Activated T-helper 2 cell treated with anti-CD3 and anti-CD28 coated beads, Interferon-gamma antibody, Interleukin-2, Interleukin-4, amounts not matched to agents 10 μg/mL and 5 μg/mL and 100 μg/mL, durations not matched to agents 14 hours and 24 hours and 36 hours (primary cell): ENCODE data around the gene PXDC1. TPM values are rescaled to one million over a fixed set of nuclear protein-coding genes. Genes with fewer than 3 reads are reported as not detected.

Experiments used
- DNase-seq: peaks from one replicate; pipeline ENCODE4 v3.0.0; 2021; ENCODE audit warnings: low spot score
- H3K27ac Mint-ChIP-seq: one replicate; pipeline ENCODE4 v1.8.0; 2021; ENCODE audit warnings: mixed read lengths
- H3K27me3 Mint-ChIP-seq: one replicate; pipeline ENCODE4 v1.8.0; 2021; ENCODE audit warnings: low read depth, mixed read lengths
- H3K36me3 Mint-ChIP-seq: one replicate; pipeline ENCODE4 v1.8.0; 2021; ENCODE audit warnings: low read depth, mixed read lengths
- H3K4me1 Mint-ChIP-seq: one replicate; pipeline ENCODE4 v1.8.0; 2021; ENCODE audit warnings: low read depth, mixed read lengths
- H3K4me3 Mint-ChIP-seq: one replicate; pipeline ENCODE4 v1.8.0; 2021; ENCODE audit warnings: low read depth, mild to moderate bottlenecking, moderate library complexity, mixed read lengths
- H3K9me3 Mint-ChIP-seq: one replicate; pipeline ENCODE4 v1.8.0; 2021; ENCODE audit warnings: mixed read lengths
- intact Hi-C: fragments of 100-400 bp; cut with micrococcal nuclease; formaldehyde crosslinking; loops from one replicate; pipeline ENCODE4 v1.15.1; 2023
- total RNA-seq: library from RNA; stranded (reverse); gene quantifications from 2 replicates; pipeline ENCODE4 v1.2.3, GENCODE V29; 2022

Gene PXDC1
- total RNA-seq, 1 donor from 2014 or later = 1.1 TPM

DNA sequence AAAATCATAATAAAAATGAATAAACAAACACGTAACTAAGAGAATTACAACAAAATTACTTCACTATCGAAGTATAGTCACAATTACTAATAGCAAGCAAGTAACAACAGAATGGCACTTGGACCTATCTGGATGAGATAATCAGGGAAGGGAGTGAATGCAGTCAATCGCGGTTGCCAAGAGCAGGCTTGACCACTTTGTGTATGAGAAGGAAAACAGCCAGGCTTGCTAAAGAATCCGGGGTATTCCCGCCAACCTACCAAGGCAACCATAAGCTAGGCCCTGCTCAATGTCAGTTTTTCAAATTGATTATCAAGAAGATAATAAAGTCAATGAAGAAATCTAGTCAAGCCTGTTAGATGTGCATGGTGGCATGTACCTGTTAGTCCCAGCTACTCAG, 39.7 kb downstream of the PXDC1 start:
- Mint-ChIP-seq H3K36me3 (no peaks in the 10 kb centered on the region), H3K4me3 (no peak overlapping the region), H3K4me1 (no peaks in the 10 kb centered on the region), H3K27me3 (peaks cover 1% of the 10 kb centered on the region), H3K27ac (no peak overlapping the region), H3K9me3 (no peaks in the 10 kb centered on the region)
- intact Hi-C loops = no loop called here
- DNase-seq = no peak

DNA sequence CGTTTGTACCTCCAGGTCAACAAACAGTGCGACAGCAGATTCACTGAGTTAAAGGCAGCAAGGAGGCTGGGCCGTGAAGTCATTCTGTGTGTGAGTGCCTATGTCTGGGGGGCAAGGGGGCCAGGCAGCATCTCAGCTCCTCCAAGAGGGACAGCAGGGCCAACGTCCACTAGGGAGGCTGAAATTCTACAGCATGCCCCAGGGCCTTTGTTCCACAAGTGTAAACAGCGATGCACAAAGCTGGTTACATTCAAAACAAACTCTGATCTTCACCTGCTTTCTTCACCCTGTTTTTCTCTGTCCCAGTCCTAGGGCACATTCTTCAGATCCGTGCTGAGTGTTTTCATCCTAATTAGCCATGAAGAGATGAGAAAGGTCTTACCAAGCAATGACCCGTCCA, 41.1 kb downstream of the PXDC1 start:
- Mint-ChIP-seq H3K36me3 (no peaks in the 10 kb centered on the region), H3K4me1 (no peaks in the 10 kb centered on the region), H3K4me3 (no peak overlapping the region), H3K9me3 (no peaks in the 10 kb centered on the region), H3K27ac (no peak overlapping the region), H3K27me3 (peaks cover 3% of the 10 kb centered on the region)
- no peak for DNase-seq
- intact Hi-C loops = no loop called here

GRCh38 chr6:3708540-3708939, 43.0 kb downstream of the PXDC1 start:
- no peaks in the 10 kb centered on the region for H3K4me1 Mint-ChIP-seq
- H3K27me3 Mint-ChIP-seq = peaks cover 6% of the 10 kb centered on the region

DNA sequence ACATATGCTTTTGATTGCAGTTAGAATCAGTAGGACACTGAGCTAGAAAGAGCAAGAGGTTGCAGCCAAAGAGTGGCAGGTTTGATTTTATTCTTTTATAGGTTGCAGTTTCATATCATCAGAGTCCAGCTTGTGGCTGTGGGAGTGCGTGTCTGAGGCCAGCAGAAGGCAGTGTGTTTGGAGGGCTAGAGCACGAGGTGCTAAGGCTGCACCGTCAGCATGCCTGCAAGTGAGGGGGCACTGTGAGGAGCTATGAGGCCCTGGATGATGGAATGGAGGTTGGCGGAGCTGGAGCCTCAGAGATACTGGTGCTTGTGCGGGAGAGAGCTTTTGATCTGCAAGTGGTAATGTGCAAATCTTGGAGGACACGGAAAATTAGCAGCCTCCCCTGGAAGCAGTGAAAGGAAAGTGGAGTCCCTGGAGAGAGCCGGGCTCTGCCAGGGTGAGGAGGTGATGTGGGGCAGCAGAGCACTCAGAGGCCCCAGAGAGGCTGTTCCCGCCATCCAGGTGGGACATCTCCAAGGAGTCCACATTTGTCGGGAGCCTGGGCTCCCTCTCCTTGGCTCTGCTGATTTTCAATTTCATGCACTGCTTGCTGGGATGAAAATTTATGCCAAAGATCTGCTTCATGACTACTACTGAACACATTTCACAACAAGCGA, 43.6 kb downstream of the PXDC1 start:
- H3K4me1 Mint-ChIP-seq = no peaks in the 10 kb centered on the region
- no peak for DNase-seq
- H3K27ac Mint-ChIP-seq = no peak overlapping the region
- H3K4me3 Mint-ChIP-seq = no peak overlapping the region
- H3K9me3 Mint-ChIP-seq = no peaks in the 10 kb centered on the region
- H3K36me3 Mint-ChIP-seq = no peaks in the 10 kb centered on the region
- intact Hi-C loops = no loop called here
- peaks cover 6% of the 10 kb centered on the region for H3K27me3 Mint-ChIP-seq

More at GRCh38 chr6:3708540-3708939, 43.0 kb downstream of the PXDC1 start:
- Mint-ChIP-seq H3K27ac (no peak overlapping the region), H3K4me3 (no peak overlapping the region), H3K36me3 (no peaks in the 10 kb centered on the region), H3K9me3 (no peaks in the 10 kb centered on the region)
- intact Hi-C loops = no loop called here
- DNase-seq = no peak

DNA sequence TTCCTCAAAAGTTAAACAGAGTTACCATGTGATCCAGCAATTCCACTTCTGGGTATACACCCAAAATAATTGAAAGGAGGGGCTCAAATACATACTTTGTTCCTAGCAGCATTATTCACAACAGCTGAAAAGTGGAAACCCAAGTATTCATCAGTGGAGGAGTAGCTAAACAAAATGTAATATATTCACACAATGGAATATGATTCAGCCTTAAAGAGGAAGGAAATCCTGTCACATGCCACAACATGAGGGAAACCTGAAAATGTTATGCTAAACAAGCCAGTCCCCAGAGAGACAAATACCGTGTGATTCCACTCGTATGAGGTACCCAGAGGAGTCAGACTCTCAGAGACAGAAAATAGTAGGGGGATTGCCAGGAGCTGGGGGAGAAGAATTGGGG, 44.5 kb downstream of the PXDC1 start:
- no peaks in the 10 kb centered on the region for H3K36me3 Mint-ChIP-seq
- intact Hi-C loops = no loop called here
- H3K27me3 Mint-ChIP-seq = peaks cover 6% of the 10 kb centered on the region
- no peaks in the 10 kb centered on the region for H3K9me3 Mint-ChIP-seq
- no peaks in the 10 kb centered on the region for H3K4me1 Mint-ChIP-seq
- H3K4me3 Mint-ChIP-seq = no peak overlapping the region
- no peak overlapping the region for H3K27ac Mint-ChIP-seq
- no peak for DNase-seq

DNA sequence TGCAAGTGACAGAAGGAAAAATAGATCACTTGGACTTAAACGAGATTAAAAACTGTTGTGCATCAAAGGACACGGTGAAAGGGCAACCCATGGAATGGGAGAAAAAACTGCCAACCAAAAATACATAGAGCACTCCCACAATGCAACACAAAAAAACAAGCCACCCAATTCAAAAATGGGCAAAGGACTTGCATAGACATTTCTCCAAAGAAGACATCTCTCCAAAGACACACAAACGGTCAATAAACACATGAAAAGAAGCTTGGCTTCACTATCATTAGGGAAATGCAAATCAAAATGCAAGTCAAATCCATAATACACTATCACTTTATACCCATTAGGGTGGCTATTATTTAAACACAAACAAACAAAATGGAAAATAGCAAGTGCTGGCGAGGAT, 45.0 kb downstream of the PXDC1 start:
- no peaks in the 10 kb centered on the region for H3K9me3 Mint-ChIP-seq
- DNase-seq = no peak

GRCh38 chr6:3701631-3702030, 49.9 kb downstream of the PXDC1 start:
- peaks cover 11% of the 10 kb centered on the region for H3K27me3 Mint-ChIP-seq
- DNase-seq = no peak
- no peak overlapping the region for H3K4me3 Mint-ChIP-seq
- no peak overlapping the region for H3K27ac Mint-ChIP-seq
- no peaks in the 10 kb centered on the region for H3K4me1 Mint-ChIP-seq
- H3K36me3 Mint-ChIP-seq = no peaks in the 10 kb centered on the region
- intact Hi-C loops = no loop called here
- H3K9me3 Mint-ChIP-seq = no peaks in the 10 kb centered on the region

More for the DNA sequence above, 45.0 kb downstream of the PXDC1 start:
- H3K4me1 Mint-ChIP-seq = no peaks in the 10 kb centered on the region
- H3K36me3 Mint-ChIP-seq = no peaks in the 10 kb centered on the region
- no peak overlapping the region for H3K4me3 Mint-ChIP-seq
- H3K27me3 Mint-ChIP-seq = peaks cover 6% of the 10 kb centered on the region
- intact Hi-C loops = no loop called here
- no peak overlapping the region for H3K27ac Mint-ChIP-seq

DNA sequence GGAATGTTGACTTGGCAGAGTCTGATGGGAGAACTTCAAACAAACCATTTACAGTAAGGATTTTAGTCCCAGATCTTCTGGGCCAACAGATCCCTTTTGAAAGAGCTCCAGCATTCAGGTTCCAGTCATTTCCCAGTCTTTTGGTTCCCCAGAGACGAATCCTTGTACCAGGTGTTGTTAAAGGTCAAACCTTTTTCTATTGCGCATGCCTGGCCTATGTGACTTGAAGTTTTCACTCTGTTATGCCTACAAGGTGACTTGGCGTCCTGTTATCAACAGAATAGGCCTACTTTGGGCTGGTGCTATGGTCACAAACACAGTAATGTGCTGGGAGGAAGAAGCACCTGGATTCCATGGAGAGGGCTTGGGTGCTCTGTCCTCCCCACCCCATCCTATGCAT, 52.3 kb downstream of the PXDC1 start:
- Mint-ChIP-seq H3K36me3 (no peaks in the 10 kb centered on the region), H3K9me3 (no peaks in the 10 kb centered on the region), H3K27ac (no peak overlapping the region), H3K4me3 (no peak overlapping the region), H3K27me3 (peaks cover 13% of the 10 kb centered on the region), H3K4me1 (no peaks in the 10 kb centered on the region)
- intact Hi-C loops = no loop called here
- no peak for DNase-seq

- intact Hi-C loops = no loop called here
- Mint-ChIP-seq H3K4me1 (no peaks in the 10 kb centered on the region), H3K27me3 (peaks cover 14% of the 10 kb centered on the region), H3K36me3 (no peaks in the 10 kb centered on the region), H3K4me3 (no peak overlapping the region), H3K27ac (no peak overlapping the region), H3K9me3 (no peaks in the 10 kb centered on the region)
- no peak for DNase-seq
Observed at GRCh38 chr6:3698021-3698420, 53.5 kb downstream of the PXDC1 start.

DNA sequence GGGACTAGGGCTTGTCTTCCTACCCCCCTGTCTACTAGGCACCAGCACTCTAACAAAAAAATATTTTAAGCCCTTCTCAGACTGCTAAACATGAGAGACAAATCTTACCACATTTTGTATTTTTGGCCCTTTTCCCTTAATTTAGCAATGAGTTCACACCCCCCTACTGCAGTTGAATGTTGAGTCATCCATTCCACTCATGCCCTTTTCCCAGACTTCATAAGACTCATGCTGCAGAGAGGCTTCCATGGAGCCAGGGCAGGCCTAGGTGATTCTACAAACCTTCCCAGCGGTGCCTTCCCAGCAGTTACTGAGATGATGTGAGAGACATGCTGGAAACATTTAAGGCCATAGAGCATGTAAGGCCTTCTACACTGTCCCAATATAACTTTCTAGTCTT, 53.9 kb downstream of the PXDC1 start:
- no peak overlapping the region for H3K4me3 Mint-ChIP-seq
- H3K9me3 Mint-ChIP-seq = no peaks in the 10 kb centered on the region
- intact Hi-C loops = no loop called here
- H3K27me3 Mint-ChIP-seq = peaks cover 14% of the 10 kb centered on the region
- no peak overlapping the region for H3K27ac Mint-ChIP-seq
- H3K4me1 Mint-ChIP-seq = no peaks in the 10 kb centered on the region
- no peaks in the 10 kb centered on the region for H3K36me3 Mint-ChIP-seq
- DNase-seq = no peak

- Mint-ChIP-seq H3K9me3 (no peaks in the 10 kb centered on the region), H3K4me3 (no peak overlapping the region), H3K36me3 (no peaks in the 10 kb centered on the region), H3K4me1 (no peaks in the 10 kb centered on the region), H3K27me3 (peaks cover 14% of the 10 kb centered on the region), H3K27ac (no peak overlapping the region)
- no peak for DNase-seq
- intact Hi-C loops = no loop called here
Observed at GRCh38 chr6:3696525-3697088, 54.9 kb downstream of the PXDC1 start.

GRCh38 chr6:3695065-3695817, 56.3 kb downstream of the PXDC1 start:
- intact Hi-C loops = no loop called here
- H3K27me3 Mint-ChIP-seq = peaks cover 16% of the 10 kb centered on the region

DNA sequence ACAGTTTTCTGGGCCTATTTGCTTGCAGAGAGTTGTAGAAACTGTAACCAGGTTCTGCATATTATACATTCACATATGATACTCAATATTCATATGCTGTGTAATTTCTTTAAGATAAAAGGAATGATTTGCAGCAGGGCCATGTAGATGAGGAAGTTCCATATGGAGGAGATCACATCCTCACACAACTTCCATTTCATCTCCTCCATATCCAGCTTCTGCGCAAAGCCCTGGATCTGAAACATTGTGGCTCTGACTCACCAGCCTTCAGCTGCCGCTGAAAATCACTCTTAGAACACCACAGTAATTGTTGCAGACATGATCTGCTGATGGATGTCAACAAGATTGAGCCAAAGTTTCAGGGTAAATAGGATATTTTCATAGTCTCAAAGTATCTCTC, 57.7 kb downstream of the PXDC1 start:
- no peaks in the 10 kb centered on the region for H3K36me3 Mint-ChIP-seq
- intact Hi-C loops = no loop called here
- H3K9me3 Mint-ChIP-seq = no peaks in the 10 kb centered on the region

More at GRCh38 chr6:3695065-3695817, 56.3 kb downstream of the PXDC1 start:
- Mint-ChIP-seq H3K4me1 (no peaks in the 10 kb centered on the region), H3K4me3 (no peak overlapping the region), H3K27ac (no peak overlapping the region), H3K36me3 (no peaks in the 10 kb centered on the region), H3K9me3 (no peaks in the 10 kb centered on the region)
- no peak for DNase-seq

More for the DNA sequence above, 57.7 kb downstream of the PXDC1 start:
- no peak overlapping the region for H3K27ac Mint-ChIP-seq
- no peak overlapping the region for H3K4me3 Mint-ChIP-seq
- H3K4me1 Mint-ChIP-seq = no peaks in the 10 kb centered on the region
- H3K27me3 Mint-ChIP-seq = peaks cover 25% of the 10 kb centered on the region
- DNase-seq = no peak
